Measurements from ENCODE around the gene OVOL1.
A peak's percentile ranks its signal among the peaks of the same experiment; 100 is the strongest.
"Not testable (repeated sequence)": the region's sequence is repeated elsewhere in the genome, so short reads cannot be mapped to it uniquely, and the experiment has no call there.

OVOL1 gene

DNA sequence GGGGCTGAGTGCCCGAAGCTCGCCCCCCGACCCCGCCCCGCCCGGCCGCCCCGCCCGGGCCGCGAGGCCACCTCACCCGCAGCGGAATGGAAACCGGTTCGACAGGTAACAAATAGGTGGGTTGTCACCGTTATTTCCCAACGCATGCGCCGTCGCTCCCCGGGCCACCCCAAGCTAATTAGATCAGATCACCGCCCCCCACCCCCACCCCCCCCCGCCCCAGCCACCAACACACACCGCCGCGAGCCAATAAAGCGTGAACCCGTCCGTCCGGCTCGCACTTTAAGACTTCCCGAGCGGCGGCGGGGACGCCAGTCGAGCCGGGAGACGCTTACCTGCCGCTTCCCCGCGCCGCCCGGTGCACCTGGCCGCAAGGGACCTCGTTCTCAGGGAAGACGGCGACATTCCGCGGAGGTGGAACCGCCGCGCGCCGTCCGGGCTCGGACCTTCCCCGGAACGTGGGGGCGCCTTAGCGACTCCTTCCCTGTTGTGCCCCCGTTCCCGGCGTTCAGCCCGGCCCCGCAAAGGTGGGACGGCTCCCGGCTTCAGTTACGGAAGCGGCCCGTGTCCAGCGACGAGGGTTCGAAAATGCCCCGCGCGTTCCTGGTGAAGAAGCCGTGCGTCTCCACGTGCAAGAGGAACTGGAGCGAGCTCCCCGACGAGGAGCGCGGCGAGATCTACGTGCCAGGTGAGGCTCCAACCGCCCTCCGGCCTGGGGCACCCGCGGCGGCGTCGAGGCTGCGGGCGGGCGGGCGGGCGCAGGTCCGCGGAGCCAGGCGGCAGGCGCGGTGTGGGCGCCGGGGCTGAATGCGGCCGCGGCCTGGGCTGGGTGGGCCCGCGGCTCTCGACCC is at the start of gene OVOL1:
TSS of gene OVOL1 (plus strand) at position 278 of the 851 bp plus-strand sequence. CDS start at position 589, 311 bp downstream.
- no peak for DNase-seq (ENCODE audit: low spot score)
- no peak for FAIRE-seq

DNA sequence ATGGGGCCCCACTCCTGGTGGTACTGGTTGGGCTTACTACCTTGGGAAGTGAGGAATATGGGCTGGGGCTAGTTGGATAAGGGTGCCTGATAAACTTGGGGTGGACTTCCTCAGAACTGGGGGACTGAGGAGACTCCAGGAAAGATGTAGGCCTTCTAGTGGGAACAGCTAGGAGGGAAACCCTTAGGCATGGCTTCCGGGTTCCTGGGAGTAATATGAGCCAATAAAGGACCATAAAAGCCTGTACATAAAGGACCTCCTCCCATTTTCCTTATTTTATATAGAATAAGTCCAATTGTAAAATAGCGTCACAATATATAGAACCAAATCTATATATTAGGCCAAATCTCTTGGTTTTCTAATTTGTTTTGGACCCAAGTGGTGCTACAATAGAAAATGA is 47.8 kb upstream of the OVOL1 start:
- DNase-seq (ENCODE audit: low spot score) (no peak), FAIRE-seq (no peak)

DNA sequence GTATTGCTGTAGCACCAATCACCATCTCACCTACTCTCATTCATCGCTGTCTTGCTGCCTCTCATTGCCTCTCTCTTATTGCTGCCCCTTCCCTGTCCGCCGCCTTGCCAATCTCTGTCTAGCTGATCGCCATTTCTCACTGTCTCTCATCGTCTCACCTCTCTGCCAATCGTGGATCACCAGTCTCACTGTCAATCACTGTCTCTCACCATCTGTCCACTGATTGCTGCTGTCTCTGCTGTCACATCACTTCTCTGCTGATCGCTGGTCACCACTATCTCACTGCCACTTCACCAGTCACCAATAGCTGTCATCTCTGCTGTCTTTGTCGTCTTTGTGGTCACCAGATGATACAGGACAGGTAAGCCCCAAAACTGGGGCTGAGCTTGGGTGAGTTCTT is 45.7 kb upstream of the OVOL1 start:
- DNase-seq (ENCODE audit: low spot score) (no peak), FAIRE-seq (no peak)

DNA sequence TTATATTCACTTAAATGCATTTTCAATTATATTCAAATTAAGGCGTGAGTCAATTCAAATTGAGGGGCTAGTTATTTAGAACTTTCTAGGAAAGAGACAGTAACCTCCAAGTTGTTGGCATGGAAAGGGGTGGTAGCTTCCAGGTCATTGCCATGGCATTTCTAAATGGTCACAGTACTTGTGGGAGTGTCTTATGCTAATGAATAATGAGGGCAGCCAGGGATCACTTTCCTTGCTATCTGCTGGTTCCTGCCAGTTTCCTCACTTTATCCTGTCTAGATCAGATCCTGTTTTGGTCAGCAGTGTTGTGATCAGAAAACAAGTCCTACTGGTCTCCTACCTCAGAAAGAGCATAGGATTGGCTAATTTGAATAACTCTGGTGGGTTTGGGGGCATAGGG is 44.5 kb upstream of the OVOL1 start:
- DNase-seq (ENCODE audit: low spot score) (no peak), FAIRE-seq (no peak)

DNA sequence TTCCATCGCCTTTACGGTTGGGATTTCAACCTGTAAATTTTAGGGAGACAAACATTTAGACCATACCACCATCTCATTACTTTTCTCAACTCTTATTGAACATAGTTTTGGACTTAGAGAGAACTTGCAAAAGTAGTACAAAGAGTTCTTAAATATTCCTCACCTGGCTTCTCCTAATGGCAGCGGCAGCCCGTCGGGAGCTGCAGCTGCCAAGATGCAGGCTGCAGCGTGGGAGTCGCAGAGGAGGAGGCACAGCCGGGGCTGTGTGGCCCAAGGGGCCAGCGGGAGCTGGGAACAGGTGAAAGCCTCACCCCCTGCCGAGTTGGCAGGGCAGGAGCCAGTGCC is 43.2 kb upstream of the OVOL1 start:
- DNase-seq (ENCODE audit: low spot score) (no peak), FAIRE-seq (no peak)

DNA sequence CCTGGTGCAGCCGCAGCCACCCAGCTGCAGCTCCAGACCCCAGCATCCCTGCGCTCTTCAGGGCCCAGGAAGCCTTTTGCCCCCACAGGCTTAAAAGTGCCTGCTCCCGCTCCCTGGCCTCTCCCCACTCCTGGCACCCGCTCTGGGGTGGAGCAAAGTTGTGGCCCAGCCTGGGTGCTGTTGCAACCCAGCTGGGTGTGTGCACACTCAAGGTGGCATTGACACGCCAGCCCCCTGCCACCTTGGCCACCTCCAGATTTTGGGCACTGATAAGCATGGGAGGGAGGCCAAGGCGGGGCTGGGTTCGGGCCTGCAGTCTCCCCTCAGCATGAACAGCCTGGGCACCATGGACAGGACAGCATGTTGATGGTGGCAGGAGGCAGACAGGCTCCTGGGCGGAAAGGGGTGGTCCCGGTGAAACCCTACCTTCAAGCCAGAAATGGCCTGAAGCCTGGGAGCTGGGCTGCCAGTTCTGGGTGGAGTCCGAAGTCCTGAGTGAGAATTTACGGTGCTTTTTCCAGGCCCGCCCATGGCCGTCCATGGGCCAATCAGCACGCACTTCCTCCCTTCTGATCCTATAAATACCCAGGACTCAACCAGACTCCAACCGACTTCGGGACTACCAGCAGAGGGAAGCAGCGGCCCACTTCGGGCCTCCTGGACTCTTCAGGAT is 42.7 kb upstream of the OVOL1 start:
- DNase-seq (ENCODE audit: low spot score) (peak; percentile 37), FAIRE-seq (no peak)

DNA sequence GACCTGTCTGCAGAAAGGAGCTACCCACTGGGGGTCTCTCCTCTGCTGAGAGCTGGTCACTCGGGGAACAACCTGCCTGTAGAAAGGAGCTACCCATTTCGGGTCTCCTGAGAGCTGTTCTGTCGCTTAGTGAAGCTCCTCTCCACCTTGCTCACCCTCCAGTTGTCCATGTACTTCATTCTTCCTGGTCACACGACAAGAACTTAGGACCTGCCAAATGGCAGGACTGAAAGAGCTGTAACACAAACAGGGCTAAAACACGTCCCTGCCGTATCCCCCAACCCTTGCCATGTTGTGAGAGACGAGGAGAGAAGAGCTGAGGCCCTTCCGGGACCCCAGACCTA is 42.2 kb upstream of the OVOL1 start:
- no peak for FAIRE-seq

DNA sequence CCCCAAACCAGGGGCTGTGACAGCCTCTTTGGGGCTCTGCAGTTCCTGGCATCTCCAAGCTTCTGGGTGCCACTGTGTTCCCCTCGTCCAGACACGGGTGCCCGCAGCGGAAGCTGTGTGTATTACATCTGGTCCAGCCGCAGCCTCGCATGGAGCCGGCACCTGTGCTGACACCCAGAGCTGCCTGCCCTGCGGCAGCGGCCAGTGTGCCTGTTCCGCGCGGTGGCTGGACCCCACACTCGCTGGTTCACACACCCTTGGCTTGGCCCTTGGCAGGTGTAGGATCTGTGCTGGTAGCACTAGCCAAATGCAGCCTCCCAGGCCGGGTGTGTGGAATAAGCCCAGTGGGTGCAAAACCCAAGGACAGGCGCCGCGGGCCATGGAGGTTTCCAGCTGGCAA is 41.8 kb upstream of the OVOL1 start:
- DNase-seq (ENCODE audit: low spot score) = no peak
- FAIRE-seq = no peak

More for the DNA sequence above, 42.2 kb upstream of the OVOL1 start:
- no peak for DNase-seq (ENCODE audit: low spot score)

DNA sequence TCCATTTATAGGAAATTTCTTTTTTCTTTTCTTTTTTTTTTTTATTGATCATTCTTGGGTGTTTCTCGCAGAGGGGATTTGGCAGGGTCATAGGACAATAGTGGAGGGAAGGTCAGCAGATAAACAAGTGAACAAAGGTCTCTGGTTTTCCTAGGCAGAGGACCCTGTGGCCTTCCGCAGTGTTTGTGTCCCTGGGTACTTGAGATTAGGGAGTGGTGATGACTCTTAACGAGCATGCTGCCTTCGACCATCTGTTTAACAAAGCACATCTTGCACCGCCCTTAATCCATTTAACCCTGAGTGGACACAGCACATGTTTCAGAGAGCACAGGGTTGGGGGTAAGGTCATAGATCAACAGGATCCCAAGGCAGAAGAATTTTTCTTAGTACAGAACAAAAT is 24.7 kb upstream of the OVOL1 start:
- FAIRE-seq; DNase-seq (ENCODE audit: low spot score): not testable (repeated sequence)

DNA sequence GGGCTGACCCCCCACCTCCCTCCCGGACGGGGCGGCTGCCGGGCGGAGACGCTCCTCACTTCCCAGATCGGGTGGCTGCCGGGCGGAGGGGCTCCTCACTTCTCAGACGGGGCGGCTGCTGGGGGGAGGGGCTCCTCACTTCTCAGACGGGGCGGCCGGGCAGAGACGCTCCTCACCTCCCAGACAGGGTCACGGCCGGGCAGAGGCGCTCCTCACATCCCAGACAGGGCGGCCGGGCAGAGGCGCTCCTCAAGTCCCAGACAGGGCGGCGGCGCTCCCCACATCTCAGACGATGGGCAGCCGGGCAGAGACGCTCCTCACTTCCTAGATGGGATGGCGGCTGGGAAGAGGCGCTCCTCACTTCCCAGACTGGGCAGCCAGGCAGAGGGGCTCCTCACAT is 24.0 kb upstream of the OVOL1 start:
- not testable (repeated sequence) for FAIRE-seq; DNase-seq (ENCODE audit: low spot score)

DNA sequence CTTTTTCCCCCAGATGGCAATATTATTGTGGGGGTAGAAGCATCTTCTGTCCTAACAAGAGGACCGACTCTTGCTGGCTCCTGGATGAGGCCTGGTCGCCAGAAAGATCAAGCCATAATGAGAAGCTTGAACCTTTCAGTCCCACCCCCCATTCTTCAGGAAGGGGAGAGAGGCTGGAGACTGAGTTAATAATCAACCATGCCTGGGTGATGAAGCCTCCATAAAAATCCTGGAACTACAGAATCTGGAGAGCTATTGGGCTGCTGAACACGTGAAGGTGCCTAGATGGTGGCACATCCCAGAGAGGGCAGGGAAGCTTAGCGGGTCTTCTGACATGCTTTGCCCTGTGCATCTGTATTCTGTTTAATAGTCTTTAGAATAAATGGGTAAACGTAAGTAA is 22.4 kb upstream of the OVOL1 start:
- DNase-seq (ENCODE audit: low spot score) = no peak
- FAIRE-seq = no peak

DNA sequence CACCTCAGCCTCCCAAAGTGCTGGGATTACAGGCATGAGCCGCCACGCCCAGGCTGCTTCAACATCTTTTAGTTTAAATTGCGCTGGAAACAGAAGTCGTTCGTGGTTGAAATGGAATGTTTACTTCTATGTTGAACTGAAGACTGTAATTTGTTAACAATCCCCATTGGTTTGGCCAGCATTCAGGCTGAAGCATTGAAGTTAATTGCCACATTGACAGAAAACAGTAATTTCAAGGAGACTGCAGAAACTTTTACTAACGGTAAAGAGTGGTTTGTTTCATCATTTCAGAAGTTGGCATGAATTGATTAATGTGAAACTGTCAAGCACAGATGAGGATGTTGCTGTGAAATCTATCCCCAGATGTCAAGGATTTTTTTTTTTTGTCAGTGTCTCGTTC is 20.3 kb upstream of the OVOL1 start:
- no peak for DNase-seq (ENCODE audit: low spot score)
- no peak for FAIRE-seq

DNA sequence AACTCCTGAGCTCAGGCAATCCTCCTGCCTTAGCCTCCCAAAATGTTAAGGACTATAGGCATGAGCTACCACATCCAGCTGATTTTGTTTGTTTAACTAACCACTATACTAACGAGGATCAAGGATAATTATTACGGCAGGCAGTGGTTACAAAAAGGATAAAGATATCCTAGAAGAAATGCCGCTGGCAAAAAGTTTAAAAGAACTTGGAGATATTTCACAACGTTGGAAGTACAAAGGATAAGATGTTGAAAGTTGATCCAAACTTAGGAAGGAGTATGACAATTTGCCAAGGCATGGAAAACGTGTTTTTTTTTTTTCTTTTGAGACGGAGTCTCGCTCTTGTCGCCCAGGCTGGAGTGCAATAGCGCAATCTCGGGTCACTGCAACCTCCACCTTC is 19.5 kb upstream of the OVOL1 start:
- FAIRE-seq (no peak), DNase-seq (ENCODE audit: low spot score) (no peak)

DNA sequence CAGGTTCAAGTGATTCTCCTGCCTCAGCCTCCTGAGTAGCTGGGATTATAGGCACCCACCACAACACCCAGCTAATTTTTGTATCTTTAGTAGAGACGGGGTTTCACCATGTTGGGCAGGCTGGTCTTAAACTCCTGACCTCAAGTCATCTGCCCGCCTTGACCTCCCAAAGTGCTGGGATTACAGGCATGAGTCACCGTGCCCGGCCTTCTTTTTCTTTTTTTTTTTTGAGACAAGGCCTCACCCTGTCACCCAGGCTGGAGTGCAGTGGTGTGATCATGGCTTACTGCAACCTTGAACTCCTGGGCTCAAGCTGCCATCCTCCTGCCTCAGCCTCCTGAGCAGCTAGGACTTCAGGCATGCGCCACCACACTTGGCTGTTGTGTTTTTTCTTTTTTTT is 19.1 kb upstream of the OVOL1 start:
- DNase-seq (ENCODE audit: low spot score); FAIRE-seq: not testable (repeated sequence)

DNA sequence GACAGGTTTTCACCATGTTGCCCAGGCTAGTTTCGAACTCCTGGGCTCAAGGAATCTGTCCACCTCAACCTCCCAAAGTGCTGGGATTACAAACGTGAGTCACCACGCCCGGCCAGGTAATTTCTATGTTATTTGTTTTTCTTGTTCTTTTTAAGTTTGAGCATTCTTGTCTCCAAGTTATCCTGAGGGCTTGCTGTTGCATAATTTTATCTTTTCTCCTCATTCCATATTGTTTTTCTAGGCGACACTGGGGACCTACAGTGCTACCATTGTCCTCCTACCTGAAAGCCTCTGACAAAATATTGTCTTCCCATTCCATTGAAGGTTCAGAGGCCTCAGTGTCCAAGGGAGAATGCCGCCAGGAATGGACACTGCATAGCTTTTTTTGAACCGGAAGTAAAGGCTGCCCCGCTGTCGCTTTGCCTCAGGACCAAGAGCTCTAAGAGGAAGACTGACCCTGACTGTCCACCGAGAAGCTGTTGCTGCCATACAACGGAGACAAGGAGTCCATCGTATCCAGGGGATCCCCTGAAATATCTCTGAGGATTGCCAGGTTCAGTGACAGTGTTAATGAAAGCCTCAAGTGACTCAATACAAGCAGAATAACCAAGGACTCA is 15.8 kb upstream of the OVOL1 start:
- no peak for FAIRE-seq
- DNase-seq (ENCODE audit: low spot score) = no peak

DNA sequence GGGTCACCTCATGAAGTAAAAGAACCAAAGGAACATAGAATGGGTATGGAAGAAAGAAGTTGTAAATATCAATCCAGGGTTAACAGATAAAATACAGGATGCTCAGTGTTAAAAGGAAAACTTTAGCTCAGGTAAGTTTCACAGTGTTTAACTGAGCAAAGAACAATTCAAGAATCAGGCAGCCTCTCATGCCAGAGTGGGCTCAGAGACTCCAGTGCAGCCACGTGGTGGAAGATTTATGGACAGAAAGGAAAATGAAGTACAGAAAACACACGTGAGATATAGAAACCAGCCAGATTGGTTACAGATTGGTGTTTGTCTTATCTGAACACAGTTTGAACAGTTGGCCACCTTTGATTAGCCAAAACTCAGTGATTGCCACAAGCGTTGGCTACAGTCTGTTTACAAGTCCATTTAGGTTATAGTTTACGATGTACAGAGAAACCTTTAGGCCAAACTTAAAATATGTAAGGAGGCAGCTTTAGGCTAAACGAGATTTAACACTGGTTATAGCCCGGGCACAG is 15.2 kb upstream of the OVOL1 start:
- no peak for FAIRE-seq
- no peak for DNase-seq (ENCODE audit: low spot score)

DNA sequence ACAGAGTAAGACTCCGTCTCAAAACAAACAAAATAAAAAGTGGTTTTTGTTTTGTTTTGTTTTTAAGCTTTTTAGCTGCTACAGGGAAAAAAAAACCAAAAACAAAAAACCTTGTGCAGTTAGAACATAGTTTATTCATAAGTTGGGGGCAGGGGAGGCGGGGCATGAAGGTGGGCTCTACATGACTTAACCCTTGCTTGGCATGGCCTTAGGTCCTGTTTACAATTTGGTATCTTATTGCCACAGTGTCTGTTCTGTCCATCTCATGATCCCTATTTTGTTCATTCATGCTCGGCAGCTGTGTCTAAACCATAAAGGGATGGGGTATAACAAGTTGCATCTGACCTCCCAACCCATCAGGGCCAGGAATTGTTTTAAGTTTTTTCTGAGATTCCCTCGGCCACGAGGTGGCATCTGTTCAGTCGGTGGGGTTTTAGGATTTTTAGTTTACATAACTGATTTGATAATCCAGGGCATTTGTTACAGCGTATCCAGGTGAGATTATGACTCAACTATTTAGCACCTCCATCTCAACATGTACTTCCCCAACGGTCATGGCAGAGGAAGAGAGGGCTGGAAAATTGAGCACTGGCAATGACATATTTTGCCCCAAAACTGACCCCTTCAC is 13.0 kb upstream of the OVOL1 start:
- DNase-seq (ENCODE audit: low spot score) (no peak), FAIRE-seq (no peak)

DNA sequence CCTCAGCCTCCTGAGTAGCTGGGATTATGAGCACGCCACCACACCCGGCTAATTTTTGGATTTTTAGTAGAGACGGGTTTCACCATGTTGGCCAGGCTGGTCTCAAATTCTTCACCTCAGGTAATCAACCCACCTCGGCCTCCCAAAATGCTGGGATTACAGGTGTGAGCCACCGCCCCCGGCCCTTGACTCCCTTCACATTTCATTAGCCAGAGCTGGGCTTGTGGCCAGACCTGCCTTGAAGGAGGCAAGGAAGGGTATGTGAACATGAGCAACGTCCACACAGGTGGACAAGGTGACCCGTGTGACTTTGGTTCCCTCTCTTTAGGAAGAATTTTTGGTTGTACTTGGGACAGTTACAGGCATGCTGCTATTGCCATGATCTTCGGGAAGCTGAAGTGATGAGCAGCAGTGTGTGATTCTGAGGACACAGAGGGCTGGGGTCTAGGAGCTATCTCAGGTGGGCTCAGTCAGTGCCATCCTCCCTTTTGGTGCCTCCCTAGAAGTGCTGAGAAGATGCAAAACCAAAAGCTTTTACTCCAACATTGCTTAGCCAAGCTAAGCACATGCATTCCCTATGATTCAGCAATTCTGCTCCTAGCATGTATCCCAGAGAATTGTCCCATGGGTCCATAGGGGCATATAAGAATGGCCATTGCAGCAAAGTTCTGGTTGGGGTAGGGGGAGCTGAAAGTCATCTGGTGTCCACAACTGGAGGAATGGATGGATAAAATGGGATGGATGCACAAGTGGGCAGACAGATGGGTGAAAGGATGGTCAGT is 12.1 kb upstream of the OVOL1 start:
- no peak for DNase-seq (ENCODE audit: low spot score)
- FAIRE-seq = no peak

DNA sequence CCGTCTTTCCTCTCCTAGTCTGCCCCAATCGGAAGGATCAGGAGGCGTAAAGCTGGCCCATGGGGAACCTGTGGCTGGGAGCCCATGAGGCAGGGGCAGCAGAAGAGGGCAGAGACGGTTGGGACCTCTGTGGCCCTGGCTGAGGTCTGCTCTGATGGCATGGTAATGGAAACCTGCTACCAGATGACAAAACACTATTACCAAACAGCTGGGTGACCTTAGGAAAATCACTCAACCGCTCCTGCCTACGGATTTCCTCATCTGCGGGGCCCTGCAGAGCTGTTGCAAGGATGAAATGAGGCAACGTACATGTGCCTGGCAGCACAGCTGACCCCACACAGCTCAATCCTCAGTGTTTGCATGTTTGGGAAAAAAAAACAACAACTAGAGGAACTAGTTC is 10.7 kb upstream of the OVOL1 start:
- FAIRE-seq = no peak
- no peak for DNase-seq (ENCODE audit: low spot score)

DNA sequence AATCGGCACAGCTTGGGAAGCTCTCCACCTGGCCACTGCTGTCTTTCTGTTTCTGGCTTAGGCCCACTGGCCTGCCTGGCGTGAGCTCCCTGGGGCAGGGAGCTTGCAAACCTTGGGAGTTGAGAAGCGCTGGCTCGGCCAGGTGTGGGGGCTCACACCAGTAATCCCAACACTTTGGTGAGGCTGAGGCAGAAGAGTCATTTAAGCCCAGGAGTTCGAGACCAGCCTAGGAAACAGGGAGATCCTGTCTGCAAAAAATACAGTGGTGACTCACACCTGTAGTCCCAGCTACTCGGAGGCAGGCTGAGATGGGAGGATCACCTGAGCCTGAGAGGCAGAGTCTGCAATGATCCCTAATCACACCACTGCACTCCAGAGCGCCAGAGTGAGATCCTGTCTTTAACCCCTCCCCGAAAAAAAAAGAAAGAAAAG is 10.1 kb upstream of the OVOL1 start:
- FAIRE-seq (no peak), DNase-seq (ENCODE audit: low spot score) (no peak)

DNA sequence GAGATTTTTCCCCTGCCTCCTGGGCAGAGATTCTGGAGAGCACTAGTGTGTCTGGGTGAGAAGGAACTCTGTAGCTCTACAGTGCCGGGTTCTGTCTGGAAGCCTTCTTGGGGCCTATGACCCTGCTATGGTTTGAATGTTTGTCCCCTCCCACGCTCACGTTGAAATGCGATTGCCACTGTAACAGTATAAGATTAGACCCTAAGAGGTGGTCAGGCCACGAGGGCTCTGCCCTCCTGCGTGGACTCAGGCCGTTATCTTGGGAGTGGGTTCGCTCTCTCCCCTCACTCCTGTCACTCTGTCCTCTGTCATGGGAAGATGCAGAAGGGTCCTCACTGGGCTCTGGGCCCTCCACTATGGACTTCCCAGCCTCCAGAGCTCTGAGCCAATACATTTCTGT is 9.6 kb upstream of the OVOL1 start:
- no peak for DNase-seq (ENCODE audit: low spot score)
- no peak for FAIRE-seq
